ENCODE data around the gene NFXL1.

GRCh38 chr4:47945930-47946726 is 31.7 kb upstream of the NFXL1 start:
- TF ChIP-seq CTCF (conservative IDR thresholded peaks at IDR 0.05) (peak; percentile 22; the same call in 1 of the 2 replicates), EZH2 (IDR thresholded peaks at IDR 0.05; ENCODE audit: low read depth) (no peak)

Data from PC-9 (cell line).